HG03558 (cell line): ENCODE measurements around the gene LXN.

Experiments used
- ATAC-seq: cut with Tn5 transposase; IDR thresholded peaks from one replicate; pipeline ENCODE4 v1.9.1; 2021; ENCODE audit warnings: moderate number of reproducible peaks; ENCODE audit not compliant: unreplicated experiment; ENCODE audit errors: extremely low read depth

The LXN gene

GRCh38 chr3:158678687-158679086 lies 6.2 kb upstream of the LXN start:
- no peak for ATAC-seq

DNA sequence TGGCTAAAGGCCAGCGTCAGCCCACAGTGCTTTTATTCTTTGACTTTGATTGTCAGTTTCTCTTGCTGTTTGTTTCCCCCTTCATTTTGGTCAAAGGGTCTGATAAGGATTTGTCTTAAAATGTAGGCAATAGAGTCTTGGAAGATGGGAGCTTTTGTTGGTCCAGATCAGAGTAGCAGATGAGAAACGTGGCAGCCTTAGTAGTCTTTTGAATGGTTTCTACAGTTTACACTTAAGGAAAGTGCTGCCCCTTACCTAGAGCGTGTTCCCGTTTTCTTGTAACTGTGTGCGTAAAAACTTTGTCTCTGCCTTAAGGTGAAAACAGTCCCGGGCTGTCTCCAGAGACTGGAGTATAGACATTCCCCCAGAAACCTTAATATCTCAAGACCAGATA lies 630 bp downstream of the LXN start:
- ATAC-seq: no peak

- ATAC-seq: no peak
Observed at GRCh38 chr3:158668506-158668905, 3.9 kb downstream of the LXN start.

- ATAC-seq: no peak
Observed at GRCh38 chr3:158666416-158666815, 6.0 kb downstream of the LXN start.

- ATAC-seq: no peak
Observed at GRCh38 chr3:158663832-158664231, 8.6 kb downstream of the LXN start.

- ATAC-seq: no peak
Observed at GRCh38 chr3:158663246-158663645, 9.2 kb downstream of the LXN start.

- no peak for ATAC-seq
Observed at GRCh38 chr3:158660711-158661110, 11.7 kb downstream of the LXN start.

DNA sequence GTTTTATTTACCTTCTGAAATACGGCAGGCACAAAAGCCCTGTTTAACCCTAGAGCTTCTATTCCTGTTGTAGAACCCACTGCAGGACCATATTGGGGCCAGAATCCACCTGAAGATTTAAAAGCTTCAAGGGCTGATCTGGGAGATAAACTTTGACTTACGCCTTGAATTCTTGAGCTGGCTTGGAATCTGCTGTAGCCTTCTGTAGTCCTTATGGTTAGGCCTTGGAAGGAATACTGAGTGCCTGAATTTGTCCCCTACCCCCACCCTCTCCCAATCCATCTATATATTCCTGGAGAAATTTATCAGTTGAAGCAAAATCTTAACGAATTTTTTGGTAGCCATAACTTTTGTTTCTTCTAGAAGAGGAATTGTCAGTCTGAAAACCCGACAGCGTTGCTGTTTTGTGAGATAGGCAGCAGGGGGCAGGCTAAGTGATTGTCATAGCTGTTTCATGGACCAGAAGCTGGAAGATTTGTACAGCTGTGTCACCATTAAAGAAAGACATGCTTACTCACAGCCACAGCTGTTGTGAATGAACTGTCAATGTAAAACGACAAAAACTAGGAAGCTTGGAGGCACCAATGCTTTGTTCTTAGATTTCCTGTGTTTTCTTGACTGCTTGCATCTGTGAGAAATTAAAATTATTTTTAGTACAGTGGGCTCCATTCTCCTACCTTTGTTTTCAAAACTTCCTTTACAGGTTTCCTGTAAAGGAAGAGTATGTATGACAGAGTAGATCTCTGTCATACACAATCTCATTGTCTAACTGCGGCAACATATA lies 12.8 kb downstream of the LXN start:
- ATAC-seq: no peak

DNA sequence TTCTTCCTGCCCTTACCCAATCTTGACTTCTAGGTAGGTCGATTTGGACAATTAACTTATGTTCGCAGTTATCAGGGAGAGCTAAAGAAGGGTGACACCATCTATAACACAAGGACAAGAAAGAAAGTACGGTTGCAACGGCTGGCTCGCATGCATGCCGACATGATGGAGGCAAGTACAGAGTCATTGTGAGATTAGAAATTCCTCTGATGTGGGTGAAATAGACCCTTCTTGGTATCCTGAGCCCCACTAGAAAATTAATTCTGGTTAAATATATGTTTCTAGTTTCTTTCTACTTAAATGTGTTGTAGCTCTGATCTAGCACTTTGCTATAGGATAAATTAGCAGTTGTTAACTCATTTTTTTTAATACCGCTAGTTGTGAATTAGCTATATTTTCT lies 13.6 kb downstream of the LXN start:
- no peak for ATAC-seq

DNA sequence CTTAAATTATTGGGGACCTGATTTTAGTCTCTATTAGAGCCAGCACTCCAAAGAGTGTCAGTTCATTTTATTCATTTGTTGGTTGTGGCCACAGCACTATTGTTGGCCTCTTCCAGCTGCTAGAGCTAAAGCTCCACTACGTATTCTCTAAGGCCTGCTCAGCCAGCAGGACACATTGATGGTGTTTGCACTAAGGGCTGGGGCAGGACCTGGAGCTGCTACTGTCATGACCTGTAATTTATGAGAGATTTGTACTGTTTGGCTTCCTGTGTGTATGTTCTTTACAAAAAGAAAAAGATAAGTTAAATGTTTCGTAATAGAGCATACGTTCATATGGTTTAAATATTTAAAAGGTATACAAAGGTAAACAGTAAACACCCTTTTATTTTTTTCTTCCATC lies 20.0 kb downstream of the LXN start:
- no peak for ATAC-seq

- no peak for ATAC-seq
Observed at GRCh38 chr3:158651192-158651591, 21.3 kb downstream of the LXN start.

GRCh38 chr3:158649791-158650190 lies 22.7 kb downstream of the LXN start:
- ATAC-seq: no peak

GRCh38 chr3:158644345-158644908 lies 28.0 kb downstream of the LXN start, which contains the start of gene GFM1:
Gene GFM1, plus strand, starts transcription at chr3:158644527. Its CDS starts 108 bp downstream, at chr3:158644635.
- ATAC-seq: peak; percentile 100

DNA sequence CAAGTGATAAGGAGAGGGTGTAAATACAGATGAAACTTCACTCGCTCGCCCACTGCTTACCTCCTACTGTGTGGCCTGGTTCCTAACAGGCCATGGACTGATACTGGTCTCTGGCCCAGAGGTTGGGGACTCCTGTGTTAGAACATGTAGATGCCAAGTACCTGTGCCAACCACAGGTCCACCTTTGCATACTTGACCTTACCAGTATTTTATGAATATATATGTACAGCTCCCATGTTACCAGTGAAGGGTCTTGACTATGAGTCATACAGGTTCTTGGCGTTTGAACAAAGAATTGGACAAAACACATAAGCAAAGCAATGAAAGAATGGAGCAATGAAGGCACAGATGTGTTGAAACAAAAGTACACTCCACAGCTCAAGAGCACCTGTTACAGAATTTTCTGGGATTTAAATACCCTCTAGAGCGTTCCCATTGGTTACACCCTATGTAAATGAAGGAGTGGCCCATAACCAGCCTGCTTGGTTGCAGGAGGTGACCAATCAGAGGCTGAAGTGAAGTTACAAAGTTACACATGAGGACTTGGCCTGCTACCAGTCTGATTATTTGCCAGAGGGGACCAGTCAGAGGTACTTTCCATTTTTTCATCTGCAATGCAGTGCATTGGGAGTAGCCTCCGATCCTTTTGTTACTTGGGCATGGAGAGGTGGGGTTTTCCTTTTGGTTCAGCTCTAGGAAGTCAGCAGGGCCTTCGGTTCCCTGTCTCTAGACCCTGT lies 29.8 kb downstream of the LXN start:
- ATAC-seq: no peak

GRCh38 chr3:158642005-158642404 lies 30.4 kb downstream of the LXN start:
- ATAC-seq: no peak

GRCh38 chr3:158640646-158641045 lies 31.8 kb downstream of the LXN start:
- no peak for ATAC-seq

- ATAC-seq: no peak
Observed at GRCh38 chr3:158631981-158632380, 40.5 kb downstream of the LXN start.

DNA sequence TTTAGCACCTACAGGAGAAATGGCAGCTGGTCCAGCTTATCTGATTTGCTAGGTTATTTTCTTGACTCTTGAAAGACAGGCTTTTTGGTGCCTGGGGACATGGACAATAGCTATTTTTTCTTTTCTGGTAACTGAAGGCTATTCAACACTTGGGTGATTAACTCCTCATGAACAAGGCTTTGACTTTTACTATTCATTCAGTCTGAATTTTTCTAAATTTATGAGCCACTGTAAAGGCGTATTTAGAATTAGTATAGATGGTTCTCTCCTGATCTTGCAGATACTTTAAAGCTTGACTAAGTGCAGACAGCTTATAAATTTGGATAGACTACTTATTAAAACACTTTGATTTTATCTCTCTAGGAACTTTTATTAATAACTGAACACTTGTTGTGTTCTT lies 46.6 kb downstream of the LXN start:
- no peak for ATAC-seq

DNA sequence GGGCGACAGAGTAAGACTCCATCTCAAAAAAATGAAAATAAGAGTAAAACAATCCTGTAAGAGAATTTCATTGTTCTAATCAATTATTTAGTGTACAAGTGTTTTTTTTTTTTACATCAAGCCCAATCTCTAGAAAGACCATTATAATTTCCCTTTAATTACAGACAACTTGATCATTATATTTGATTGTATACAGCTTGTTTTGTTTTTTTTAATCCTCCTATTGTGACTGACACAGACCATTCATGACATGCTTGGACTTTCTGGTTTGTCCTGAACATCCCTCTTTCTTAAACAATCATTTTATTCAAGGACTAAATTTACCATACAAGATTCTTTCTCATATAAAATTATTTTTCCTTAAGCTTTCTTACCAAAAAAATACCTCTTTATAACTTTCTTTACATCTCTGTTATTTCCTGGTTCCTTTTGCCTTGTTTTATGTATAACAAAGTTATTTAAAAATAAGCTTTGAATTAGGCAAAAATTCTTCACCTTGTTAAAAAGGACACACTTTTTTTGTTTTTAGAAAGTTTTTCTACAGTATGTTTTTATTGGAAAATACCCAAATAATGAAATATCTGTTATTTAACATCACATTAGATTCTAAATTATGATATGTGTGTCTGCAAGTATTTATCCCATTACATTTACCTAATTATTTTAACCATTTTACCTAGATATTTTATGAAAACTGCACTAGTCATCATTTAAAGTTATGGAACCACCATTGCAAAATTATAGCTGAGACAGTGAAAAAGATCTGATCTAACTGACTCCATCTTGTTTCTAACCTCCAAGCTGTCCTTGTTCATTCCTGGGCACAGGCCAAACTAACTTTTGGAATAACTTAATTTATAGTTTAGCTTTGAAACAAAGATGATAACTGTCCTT lies 54.2 kb downstream of the LXN start:
- ATAC-seq: no peak
